GM19468 (cell line): ENCODE data around the gene MEF2A.
"Not testable (repeated sequence)": the region's sequence is repeated elsewhere in the genome, so short reads cannot be mapped to it uniquely, and the experiment has no call there.

Experiments used
- ATAC-seq: cut with Tn5 transposase; IDR thresholded peaks from one replicate; pipeline ENCODE4 v1.9.1; 2021; ENCODE audit warnings: mild to moderate bottlenecking, moderate library complexity, moderate number of reproducible peaks; ENCODE audit not compliant: unreplicated experiment; ENCODE audit errors: extremely low read depth

Gene MEF2A

GRCh38 chr15:99634576-99634975 lies 68.8 kb downstream of the MEF2A start:
- ATAC-seq = no peak

GRCh38 chr15:99635145-99635544 lies 69.4 kb downstream of the MEF2A start:
- ATAC-seq = no peak

- peak; percentile 30 for ATAC-seq
These were observed 70.0 kb downstream of the MEF2A start for GRCh38 chr15:99635794-99636193.

GRCh38 chr15:99644913-99645542 lies 79.2 kb downstream of the MEF2A start:
- ATAC-seq = no peak

- no peak for ATAC-seq
These were observed 79.8 kb downstream of the MEF2A start for GRCh38 chr15:99645543-99645935.

GRCh38 chr15:99645951-99646350 lies 80.2 kb downstream of the MEF2A start:
- ATAC-seq = no peak

GRCh38 chr15:99651023-99651807 lies 85.4 kb downstream of the MEF2A start:
- no peak for ATAC-seq

GRCh38 chr15:99656205-99656604 lies 90.4 kb downstream of the MEF2A start:
- ATAC-seq = no peak

- no peak for ATAC-seq
These were observed 92.2 kb downstream of the MEF2A start for GRCh38 chr15:99657996-99658395.

- ATAC-seq = no peak
These were observed 97.1 kb downstream of the MEF2A start for GRCh38 chr15:99662903-99663302.

GRCh38 chr15:99666073-99666472 lies 100.3 kb downstream of the MEF2A start:
- not testable (repeated sequence) for ATAC-seq

GRCh38 chr15:99668533-99669182 lies 102.9 kb downstream of the MEF2A start:
- no peak for ATAC-seq

GRCh38 chr15:99669250-99669649 lies 103.5 kb downstream of the MEF2A start:
- no peak for ATAC-seq

- ATAC-seq = no peak
These were observed 106.3 kb downstream of the MEF2A start for GRCh38 chr15:99671926-99672635.

GRCh38 chr15:99673111-99673510 lies 107.3 kb downstream of the MEF2A start:
- ATAC-seq = no peak

- no peak for ATAC-seq
These were observed 108.5 kb downstream of the MEF2A start for GRCh38 chr15:99674279-99674678.

- ATAC-seq = peak; percentile 47
These were observed 111.9 kb downstream of the MEF2A start for GRCh38 chr15:99677540-99678134.

- no peak for ATAC-seq
These were observed 114.5 kb downstream of the MEF2A start for GRCh38 chr15:99680276-99680675.

- no peak for ATAC-seq
These were observed 116.2 kb downstream of the MEF2A start for GRCh38 chr15:99681990-99682389.

GRCh38 chr15:99682455-99682854 lies 116.7 kb downstream of the MEF2A start:
- ATAC-seq = no peak
